Endothelial cell of umbilical vein (primary cell): ENCODE results near the gene SASH3. TPM values are rescaled to one million over a fixed set of nuclear protein-coding genes. Genes with fewer than 3 reads are reported as not detected.
A peak's percentile ranks its signal among the peaks of the same experiment; 100 is the strongest.

Source experiments
- BruUV-seq: library from RNA; stranded (reverse); fragments of 400-500 nt; replicated peaks from 2 replicates; lab custom pipeline; 2021; lab: Mats Ljungman, UMichigan
- CTCF ChIA-PET: fragments of 300-600, 350-600 bp; sonication (Branson Sonifier 250); formaldehyde crosslinking; loops from one replicate; lab custom pipeline; 2021; ENCODE audit warnings: antibody characterized with exemption, inconsistent platforms; lab: Charles Lee
- POLR2A ChIA-PET: fragments of 300-600, 350-600 bp; sonication (Branson Sonifier 250); formaldehyde crosslinking; loops from one replicate; lab custom pipeline; 2021; ENCODE audit warnings: antibody characterized with exemption, inconsistent platforms; lab: Charles Lee
- DNase-seq: peaks from one replicate; pipeline ENCODE4 v3.0.0-alpha.2; 2011; ENCODE audit warnings: low read depth, low spot score
- FAIRE-seq: peaks from 2 replicates; lab custom pipeline; 2011; peaks lifted over from hg19 to GRCh38; lab: Jason Lieb, UNC
- H2AFZ ChIP-seq: 2 replicates; pipeline ENCODE4 v1.6.0; 2012; ENCODE audit warnings: low read depth, low read length, control low read depth, inconsistent platforms
- H3K27ac ChIP-seq: 2 replicates; pipeline ENCODE4 v1.5.1; 2011; ENCODE audit warnings: low read depth, mild to moderate bottlenecking, control low read depth, low read length, moderate library complexity; ENCODE audit not compliant: insufficient read depth
- H3K27me3 ChIP-seq, 2 experiments: 2 replicates each; pipeline versions ENCODE4 v1.6.0 to v1.6.1; 2011; ENCODE audit warnings: low read length in 2 of 2, mixed read lengths in 1 of 2; ENCODE audit not compliant: control insufficient read depth in 2 of 2, insufficient read depth in 2 of 2
- H3K36me3 ChIP-seq, 2 experiments: 2 replicates in 1 of 2; 3 replicates in 1 of 2; pipeline ENCODE4 v1.5.1; 2011; ENCODE audit warnings: low read length in 2 of 2, mild to moderate bottlenecking in 1 of 2, moderate library complexity in 1 of 2; ENCODE audit not compliant: control insufficient read depth in 2 of 2, insufficient read depth in 2 of 2; ENCODE audit errors: extremely low read depth in 1 of 2
- H3K4me1 ChIP-seq: 3 replicates; pipeline ENCODE4 v1.5.1; 2011; ENCODE audit warnings: mild to moderate bottlenecking, low read length; ENCODE audit not compliant: control insufficient read depth, insufficient read depth; ENCODE audit errors: extremely low read depth
- H3K4me2 ChIP-seq: 2 replicates; pipeline ENCODE4 v1.6.1; 2011; ENCODE audit warnings: low read length, control low read depth, mixed read lengths; ENCODE audit not compliant: insufficient read depth
- H3K4me3 ChIP-seq, 3 experiments: fragments of 200-600 bp in 1 of 3; sonication (generic), shearing (Covaris generic) in 1 of 3; replicated peaks in 1 of 3; 2 replicates each; pipeline ENCODE4 v1.5.1; 2011 to 2016; ENCODE audit warnings: control low read depth in 3 of 3, low read length in 3 of 3, mild to moderate bottlenecking in 2 of 3, inconsistent platforms in 1 of 3, low read depth in 1 of 3, moderate library complexity in 1 of 3; ENCODE audit not compliant: insufficient read depth in 1 of 3
- H3K79me2 ChIP-seq: 2 replicates; pipeline ENCODE4 v1.6.0; 2012; ENCODE audit warnings: low read length, inconsistent platforms; ENCODE audit not compliant: control insufficient read depth, insufficient read depth
- H3K9ac ChIP-seq: replicated peaks from 2 replicates; pipeline ENCODE3; 2011; ENCODE audit warnings: low read length, control low read depth; ENCODE audit not compliant: insufficient read depth; ENCODE audit errors: extremely low read depth
- H3K9me1 ChIP-seq: replicated peaks from 3 replicates; pipeline ENCODE4 v1.6.0; 2011; ENCODE audit warnings: mild to moderate bottlenecking, low read length; ENCODE audit not compliant: control insufficient read depth, insufficient read depth; ENCODE audit errors: extremely low read depth
- H3K9me3 ChIP-seq: replicated peaks from 2 replicates; pipeline ENCODE4 v1.5.1; 2012; ENCODE audit warnings: low read length, inconsistent platforms; ENCODE audit not compliant: control insufficient read depth, insufficient read depth
- H4K20me1 ChIP-seq: replicated peaks from 2 replicates; pipeline ENCODE3; 2011; ENCODE audit warnings: mild to moderate bottlenecking, low read length; ENCODE audit not compliant: control insufficient read depth, insufficient read depth; ENCODE audit errors: extremely low read depth
- CTCF ChIP-seq, 2 donors: IDR thresholded peaks; 1 replicate in 1 of 2; 2 replicates in 1 of 2; pipeline ENCODE4 v1.5.1; 2011; ENCODE audit warnings: low read length in 2 of 2, mild to moderate bottlenecking in 2 of 2, moderate library complexity in 2 of 2, control low read depth in 1 of 2, inconsistent platforms in 1 of 2, low read depth in 1 of 2; ENCODE audit not compliant: insufficient read depth in 1 of 2; ENCODE audit errors: extremely low read depth in 1 of 2
- EZH2 ChIP-seq: IDR thresholded peaks from 2 replicates; pipeline ENCODE4 v1.6.1; 2012; ENCODE audit warnings: borderline replicate concordance, low read depth, mild to moderate bottlenecking, moderate library complexity, low read length, inconsistent platforms; ENCODE audit not compliant: severe bottlenecking
- FOS ChIP-seq: IDR thresholded peaks from 2 replicates; pipeline ENCODE4 v1.6.1; 2011; ENCODE audit warnings: mild to moderate bottlenecking, low read length, moderate library complexity, borderline replicate concordance; ENCODE audit not compliant: insufficient read depth
- GATA2 ChIP-seq: IDR thresholded peaks from 2 replicates; pipeline ENCODE4 v1.7.0; 2011; ENCODE audit warnings: low read depth, mild to moderate bottlenecking, moderate library complexity, mixed read lengths, low read length; ENCODE audit not compliant: insufficient read length, insufficient read depth
- JUN ChIP-seq: IDR thresholded peaks from 2 replicates; pipeline ENCODE4 v1.6.1; 2011; ENCODE audit warnings: borderline replicate concordance, low read depth; ENCODE audit not compliant: insufficient read length, insufficient read depth
- MAX ChIP-seq: IDR thresholded peaks from 2 replicates; pipeline ENCODE4 v1.6.1; 2011; ENCODE audit not compliant: insufficient read depth, insufficient read length
- MYC ChIP-seq: IDR thresholded peaks from one replicate; pipeline ENCODE4 v1.6.1; 2011; ENCODE audit warnings: mild to moderate bottlenecking, low read depth, low read length
- POLR2A ChIP-seq: IDR thresholded peaks from 2 replicates; pipeline ENCODE4 v1.6.1; 2012; ENCODE audit warnings: low read depth, mild to moderate bottlenecking, control low read depth, low read length
- POLR2AphosphoS5 ChIP-seq: IDR thresholded peaks from 2 replicates; pipeline ENCODE4 v1.6.1; 2012; ENCODE audit warnings: low read depth, mild to moderate bottlenecking, control low read depth, low read length, moderate library complexity; ENCODE audit not compliant: insufficient read depth
- dilution Hi-C: fragments of 300-500 bp; cut with MboI; formaldehyde crosslinking; loops from one replicate; pipeline ENCODE4 v1.15.0; 2019; ENCODE audit warnings: low sequenced_read_pairs; ENCODE audit not compliant: extremely low pct_ligation_motif_present
- intact Hi-C: fragments of 100-400 bp; cut with micrococcal nuclease; formaldehyde crosslinking; loops from one replicate; pipeline ENCODE4 v1.10.0; 2022
- polyA plus RNA-seq, 4 experiments: library from polyadenylated mRNA; depleted of rRNA in 3 of 4; stranded (reverse) in 3 of 4; unstranded in 1 of 4; fragments of >200 nt; gene quantifications; 2 replicates each; pipeline versions ENCODE4 v1.2.1 to v1.2.3, GENCODE V29; 2011 to 2012; ENCODE audit warnings: missing spikeins in 1 of 4
- total RNA-seq: library from RNA; stranded (reverse); gene quantifications from 2 replicates; pipeline ENCODE4 v1.2.3, GENCODE V29; 2021

SASH3 gene
- total and polyA plus RNA-seq, 2 donors (not counting 3 experiments of a cell fraction or from before 2014, with no cell fraction given), result not detected

GRCh38 chrX:129823115-129823514 is 43.4 kb downstream of the SASH3 start:
- intact Hi-C loops (loop anchor here (1.0 kb wide), 2 partner anchors 97 to 216 kb away; no protein-coding TSS in a partner anchor), dilution Hi-C loops (no loop called here)
- Histone ChIP-seq H3K27me3 (no peaks in the 10 kb centered on the region), H3K9ac (no peak overlapping the region), H3K9me1 (no peaks in the 10 kb centered on the region), H3K4me3 (no peak overlapping the region), H2AFZ (no peak overlapping the region), H4K20me1 (no peaks in the 10 kb centered on the region), H3K79me2 (no peaks in the 10 kb centered on the region), H3K36me3 (no peaks in the 10 kb centered on the region), H3K9me3 (no peaks in the 10 kb centered on the region), H3K27ac (no peak overlapping the region), H3K4me2 (no peak overlapping the region), H3K4me1 (no peaks in the 10 kb centered on the region)
- BruUV-seq, result no TSS peak
- DNase-seq (peak; percentile 44), FAIRE-seq (peak; percentile 75)
- POLR2A ChIA-PET, result no interaction called here
- CTCF ChIA-PET, result interaction anchor here (0.6 to 2.4 kb wide), 11 partner anchors 9 to 222 kb away, joined by 3 to 12 read pairs (median 5); partner anchors contain the start of gene APLN
- no peak for TF ChIP-seq FOS
- TF ChIP-seq CTCF (IDR thresholded peaks at IDR 0.05; ENCODE audit: extremely low read depth in 1 of 2, insufficient read depth in 1 of 2, low read depth in 1 of 2, low read length in 2 of 2), result peak; percentile 26 to 36

- H3K9ac ChIP-seq, result no peak overlapping the region
- TF ChIP-seq FOS (no peak), JUN (no peak), POLR2A (no peak), GATA2 (no peak), POLR2AphosphoS5 (no peak), EZH2 (no peak), CTCF (IDR thresholded peaks at IDR 0.05; ENCODE audit: extremely low read depth in 1 of 2, insufficient read depth in 1 of 2, low read depth in 1 of 2, low read length in 2 of 2) (no peak), MAX (no peak), MYC (no peak)
- no peaks in the 10 kb centered on the region for H3K9me1 ChIP-seq
- no peaks in the 10 kb centered on the region for H3K27me3 ChIP-seq
- intact Hi-C loops, result loop anchor here (1.0 kb wide), 2 partner anchors 97 to 216 kb away; no protein-coding TSS in a partner anchor
- POLR2A ChIA-PET, result no interaction called here
- FAIRE-seq, result no peak
- BruUV-seq, result no TSS peak
- no peak overlapping the region for H2AFZ ChIP-seq
- H3K79me2 ChIP-seq, result no peaks in the 10 kb centered on the region
- no peak overlapping the region for H3K4me3 ChIP-seq
- no peak overlapping the region for H3K4me2 ChIP-seq
- DNase-seq, result no peak
- H3K9me3 ChIP-seq, result no peaks in the 10 kb centered on the region
- no peaks in the 10 kb centered on the region for H3K36me3 ChIP-seq
- H4K20me1 ChIP-seq, result no peaks in the 10 kb centered on the region
- dilution Hi-C loops, result no loop called here
- CTCF ChIA-PET, result interaction anchor here (1.1 to 2.4 kb wide), 7 partner anchors 10 to 222 kb away, joined by 3 to 12 read pairs (median 7); no protein-coding TSS in a partner anchor
- no peaks in the 10 kb centered on the region for H3K4me1 ChIP-seq
- H3K27ac ChIP-seq, result no peak overlapping the region
Observed at GRCh38 chrX:129823522-129823921, 43.8 kb downstream of the SASH3 start.
